IPS-NIHi11 (cell line): ENCODE measurements around the gene CDH15.
"Not testable (repeated sequence)": the region's sequence is repeated elsewhere in the genome, so short reads cannot be mapped to it uniquely, and the experiment has no call there.

Source experiments
- DNase-seq: peaks from one replicate; pipeline ENCODE4 v3.0.0; 2012; ENCODE audit warnings: mixed read lengths, low spot score

Gene CDH15

DNA sequence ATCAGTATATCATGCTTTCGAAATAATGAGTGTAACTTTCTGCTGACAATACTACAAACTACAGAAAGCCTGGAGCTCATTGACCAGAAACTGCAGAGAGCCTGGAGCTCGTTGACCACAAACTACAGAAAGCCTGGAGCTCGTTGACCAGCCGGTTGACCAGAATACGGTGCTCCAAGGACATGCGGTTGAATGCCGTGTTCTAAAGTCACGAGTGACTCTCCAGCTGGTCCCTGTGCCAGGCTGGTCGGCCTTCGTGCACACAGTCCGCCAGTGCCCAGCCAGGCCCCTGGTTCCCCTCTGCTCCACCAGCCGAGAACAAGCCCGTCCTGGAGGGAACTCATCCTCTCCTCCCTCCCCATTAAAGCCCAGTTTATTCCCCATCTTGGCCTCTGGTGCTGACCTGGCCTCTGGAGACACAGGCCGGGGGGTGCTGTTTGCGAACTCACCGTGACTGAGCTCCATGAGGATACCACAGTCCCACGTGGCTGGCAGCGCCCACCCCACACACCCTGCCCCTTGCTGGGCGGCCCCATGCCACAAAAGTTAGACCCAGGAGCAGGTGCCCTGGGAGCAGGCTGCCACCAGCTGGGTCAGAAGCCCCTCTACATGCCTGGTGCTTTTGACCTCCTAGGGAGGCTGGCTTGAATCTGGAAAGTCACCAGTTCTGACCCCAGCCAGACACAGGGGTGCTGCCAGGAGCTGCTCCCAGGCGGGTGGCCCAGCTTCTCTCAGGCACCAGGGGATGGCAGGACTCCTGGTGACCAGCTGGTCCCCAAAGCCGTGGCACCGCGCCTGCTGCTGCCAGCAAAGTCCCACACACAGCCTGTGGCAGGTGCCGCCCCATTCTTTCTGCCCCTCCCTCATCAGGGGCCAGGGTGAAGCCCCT is 15.5 kb upstream of the CDH15 start:
- no peak for DNase-seq

GRCh38 chr16:89156740-89157645 is 14.6 kb upstream of the CDH15 start:
- no peak for DNase-seq

DNA sequence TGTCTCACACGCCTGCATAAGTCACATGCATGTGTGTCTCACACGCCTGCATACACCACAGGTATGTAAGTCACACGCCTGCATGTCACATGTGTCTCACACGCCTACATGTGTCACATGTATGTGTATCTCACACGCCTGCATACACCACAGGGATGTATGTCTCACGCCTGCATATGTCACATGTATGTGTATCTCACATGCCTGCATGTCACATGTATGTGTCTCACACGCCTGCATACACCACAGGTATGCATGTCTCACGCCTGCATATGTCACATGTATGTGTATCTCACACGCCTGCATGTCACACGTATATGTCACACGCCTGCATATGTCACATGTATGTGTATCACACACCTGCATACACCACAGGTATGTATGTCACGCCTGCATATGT is 13.8 kb upstream of the CDH15 start:
- no peak for DNase-seq

GRCh38 chr16:89159066-89159849 is 12.3 kb upstream of the CDH15 start:
- no peak for DNase-seq

DNA sequence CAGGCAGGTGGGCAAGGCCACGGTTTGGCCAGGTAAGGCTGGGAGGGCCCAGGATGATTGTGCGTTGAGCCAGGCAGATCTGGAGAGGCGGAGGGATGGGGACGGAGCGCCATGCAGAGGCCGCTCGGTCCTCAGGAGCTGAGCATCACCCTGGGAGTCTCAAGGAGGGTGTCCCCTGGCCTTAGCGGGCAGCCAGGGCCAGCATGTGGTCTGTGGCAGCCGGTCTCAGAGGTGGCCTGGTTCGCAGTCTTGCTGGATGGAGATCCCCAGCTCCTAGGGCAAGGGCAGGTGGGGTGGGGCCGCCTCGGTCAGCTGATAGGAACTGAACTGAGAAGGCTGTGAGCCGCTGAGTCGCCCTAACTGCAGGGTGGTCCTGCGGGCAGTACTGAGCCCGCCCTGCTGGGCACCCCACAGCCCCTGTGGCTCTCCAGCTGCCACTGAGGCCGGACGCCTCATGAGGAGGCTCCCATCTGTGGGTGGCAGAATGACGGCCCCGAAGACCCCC is 11.6 kb upstream of the CDH15 start:
- DNase-seq, result no peak

- DNase-seq, result no peak
Observed at GRCh38 chr16:89160977-89161701, 10.4 kb upstream of the CDH15 start.

DNA sequence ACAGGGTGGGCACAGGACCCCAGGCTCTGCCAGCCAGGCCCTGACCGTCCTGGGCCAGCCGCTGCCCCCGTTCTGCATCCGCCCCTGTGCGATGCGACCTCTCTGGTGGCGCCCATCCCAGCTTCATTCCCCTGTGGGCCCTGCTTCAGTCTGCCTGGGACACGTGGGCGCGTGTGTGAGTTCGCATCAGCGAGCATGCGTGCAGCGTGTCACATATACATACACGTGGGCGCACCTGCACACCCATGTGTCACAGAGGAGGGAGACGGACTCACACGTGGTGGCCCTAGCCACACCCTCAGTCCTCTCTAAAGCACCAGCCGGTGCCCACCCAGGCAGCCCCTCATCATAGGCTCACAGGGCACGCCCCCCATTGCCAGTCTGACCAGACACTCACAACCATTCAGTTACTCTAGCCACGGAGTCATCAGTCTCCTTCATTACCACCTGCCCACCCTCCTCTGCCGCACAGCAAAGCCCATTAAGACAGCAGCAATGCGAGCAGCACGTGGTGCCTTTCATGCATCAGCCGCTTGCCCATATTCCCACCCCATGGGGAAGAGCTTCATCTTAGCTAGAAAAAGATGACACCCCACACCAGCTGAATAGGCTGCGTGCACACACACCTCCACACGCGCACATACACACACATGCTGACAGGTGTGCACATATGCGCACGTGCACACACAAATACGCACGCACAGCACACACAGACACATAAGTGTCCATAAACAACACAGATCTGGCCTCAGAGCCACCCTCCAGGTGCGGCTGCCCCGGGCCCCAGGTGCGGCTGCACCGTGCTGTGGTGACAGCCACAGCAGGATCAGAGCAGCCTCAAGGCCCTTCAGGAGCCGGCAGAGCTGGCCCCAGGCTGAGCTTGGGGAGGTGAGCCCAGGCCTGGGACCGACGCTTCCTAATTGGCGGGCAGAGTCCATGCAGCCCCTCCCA is 9.5 kb upstream of the CDH15 start:
- DNase-seq, result no peak

DNA sequence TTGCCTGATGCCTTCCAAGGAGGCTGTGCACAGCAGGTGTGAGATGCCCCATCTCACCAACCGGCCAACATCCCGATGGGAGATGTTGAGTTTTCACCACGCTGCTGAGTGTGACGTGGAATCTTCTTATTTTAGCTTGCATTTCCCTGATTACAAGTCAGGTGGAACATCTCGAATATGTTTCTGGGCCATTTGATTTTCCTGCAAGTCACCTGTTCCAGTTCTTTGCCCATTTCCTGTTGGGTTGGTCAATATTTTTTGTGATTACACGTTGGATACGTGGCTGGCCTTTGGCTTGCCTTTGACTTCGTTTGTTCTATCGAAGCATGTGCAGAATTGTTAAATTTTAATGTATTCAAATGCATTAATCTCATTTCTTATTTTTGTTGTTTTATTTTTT is 8.3 kb upstream of the CDH15 start:
- no peak for DNase-seq

GRCh38 chr16:89164436-89164835 is 7.1 kb upstream of the CDH15 start:
- DNase-seq, result no peak

GRCh38 chr16:89164847-89165680 is 6.5 kb upstream of the CDH15 start:
- no peak for DNase-seq

DNA sequence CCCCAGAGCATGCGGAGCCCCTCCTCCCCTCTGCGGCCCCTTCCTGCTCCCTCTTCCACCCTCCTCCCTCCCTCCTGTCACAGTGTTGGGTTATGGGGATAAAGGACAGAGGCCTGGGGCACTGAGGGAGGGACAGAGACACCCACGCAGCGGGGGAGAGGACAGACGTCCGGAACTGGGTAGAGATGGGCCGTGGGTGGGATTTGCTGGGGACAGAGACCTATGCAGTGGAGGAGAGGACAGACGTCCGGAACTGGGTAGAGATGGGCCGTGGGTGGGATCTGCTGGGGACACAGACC is 5.9 kb upstream of the CDH15 start:
- not testable (repeated sequence) for DNase-seq

DNA sequence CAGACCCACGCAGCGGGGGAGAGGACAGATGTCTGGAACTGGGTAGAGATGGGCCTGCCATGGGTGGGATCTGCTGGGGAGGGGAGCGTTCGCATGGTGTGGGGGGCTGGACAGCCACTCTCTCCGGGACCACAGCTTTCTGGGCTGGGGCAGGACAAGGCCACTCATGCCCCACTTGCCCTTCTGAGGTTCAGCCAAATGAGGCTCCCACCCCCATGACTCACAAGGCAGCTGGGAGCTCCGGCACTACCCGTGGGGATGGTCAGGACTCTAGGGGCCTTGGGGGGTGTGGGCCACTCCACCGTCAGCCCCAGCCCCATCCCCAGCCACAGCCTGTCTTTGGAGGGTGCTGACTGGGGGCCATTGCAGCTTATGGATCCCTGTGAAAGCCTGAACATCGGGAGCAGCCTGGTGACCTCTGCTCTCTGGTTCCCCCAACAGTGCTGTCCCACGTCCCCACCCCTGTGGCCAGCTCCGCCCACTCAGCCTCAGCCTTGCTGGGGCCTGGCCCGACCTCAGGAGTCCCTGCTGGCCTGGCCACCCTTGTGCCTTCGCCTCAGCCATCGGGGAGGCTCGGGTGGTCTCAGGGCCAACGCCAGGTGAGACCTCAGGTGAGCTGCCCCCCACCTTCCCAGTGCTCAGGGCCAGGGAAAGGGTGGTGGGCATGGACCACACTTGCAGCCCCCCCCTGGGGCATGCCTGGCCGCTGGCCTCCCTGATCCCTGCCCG is 4.7 kb upstream of the CDH15 start:
- no peak for DNase-seq

DNA sequence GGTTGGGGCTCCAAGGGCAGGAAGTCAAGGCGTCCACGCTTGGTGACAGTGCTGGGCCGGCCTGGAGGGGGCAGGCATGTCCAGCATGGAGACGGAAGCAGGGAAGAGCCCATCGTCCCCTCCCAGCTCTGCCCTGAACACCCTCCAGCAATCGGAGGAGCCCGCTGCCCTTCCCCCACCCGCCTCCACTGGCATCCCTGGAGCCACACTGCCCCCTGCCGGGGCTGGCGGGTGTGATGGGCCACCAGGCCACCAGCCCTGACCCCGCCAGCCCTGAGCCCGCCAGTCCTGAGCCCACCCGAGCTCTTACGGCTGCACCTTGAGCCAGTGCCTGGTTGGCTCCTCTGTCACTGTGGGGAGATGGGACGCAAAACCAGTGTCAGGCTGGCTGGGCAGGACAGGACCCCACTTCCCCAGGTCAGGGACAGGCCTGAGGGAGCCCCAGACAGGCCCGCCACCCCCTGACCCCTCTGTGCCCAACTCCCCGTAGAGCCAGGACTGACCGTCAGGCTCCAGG is 4.1 kb upstream of the CDH15 start:
- peak; percentile 92 for DNase-seq

DNA sequence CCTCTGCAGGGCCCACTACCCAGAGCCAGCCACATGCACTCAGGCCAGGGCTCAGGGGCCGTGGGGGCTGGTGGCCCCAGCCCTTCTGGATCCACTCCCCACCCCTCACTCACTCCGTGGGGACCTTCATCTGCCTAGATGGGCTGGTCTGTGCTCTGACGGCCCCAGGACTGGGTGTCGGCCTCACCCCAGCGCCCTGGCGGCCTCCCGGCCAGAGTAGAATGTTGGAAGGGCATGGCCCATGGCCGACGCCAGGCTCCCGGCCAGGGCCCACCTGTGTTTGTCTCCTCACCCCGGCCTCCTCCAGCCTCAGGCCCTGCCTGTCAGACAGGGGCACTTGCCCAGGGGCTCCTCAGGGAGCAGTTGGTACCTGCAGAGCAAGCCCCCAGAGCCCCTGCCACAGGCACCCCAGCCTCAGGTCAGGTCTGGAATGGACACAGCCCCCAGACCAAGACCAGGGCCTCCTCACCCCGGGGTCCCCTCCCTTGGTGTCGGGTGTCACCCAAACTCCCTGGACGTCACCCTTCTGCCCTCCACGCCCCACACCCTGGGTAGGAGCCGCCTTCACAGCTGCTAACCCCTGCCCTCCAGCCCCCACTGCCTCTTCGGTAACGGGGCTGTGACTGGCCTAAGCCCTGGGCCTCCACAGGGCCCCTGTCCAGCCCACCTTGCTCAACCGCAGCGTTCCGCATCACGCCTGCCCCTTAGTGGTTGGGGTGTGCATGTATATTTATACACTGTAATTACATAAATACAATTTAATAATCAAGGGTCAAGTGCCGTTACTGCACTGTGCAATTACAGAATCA is 3.0 kb upstream of the CDH15 start:
- no peak for DNase-seq

GRCh38 chr16:89169778-89170177 is 1.8 kb upstream of the CDH15 start:
- DNase-seq, result no peak

DNA sequence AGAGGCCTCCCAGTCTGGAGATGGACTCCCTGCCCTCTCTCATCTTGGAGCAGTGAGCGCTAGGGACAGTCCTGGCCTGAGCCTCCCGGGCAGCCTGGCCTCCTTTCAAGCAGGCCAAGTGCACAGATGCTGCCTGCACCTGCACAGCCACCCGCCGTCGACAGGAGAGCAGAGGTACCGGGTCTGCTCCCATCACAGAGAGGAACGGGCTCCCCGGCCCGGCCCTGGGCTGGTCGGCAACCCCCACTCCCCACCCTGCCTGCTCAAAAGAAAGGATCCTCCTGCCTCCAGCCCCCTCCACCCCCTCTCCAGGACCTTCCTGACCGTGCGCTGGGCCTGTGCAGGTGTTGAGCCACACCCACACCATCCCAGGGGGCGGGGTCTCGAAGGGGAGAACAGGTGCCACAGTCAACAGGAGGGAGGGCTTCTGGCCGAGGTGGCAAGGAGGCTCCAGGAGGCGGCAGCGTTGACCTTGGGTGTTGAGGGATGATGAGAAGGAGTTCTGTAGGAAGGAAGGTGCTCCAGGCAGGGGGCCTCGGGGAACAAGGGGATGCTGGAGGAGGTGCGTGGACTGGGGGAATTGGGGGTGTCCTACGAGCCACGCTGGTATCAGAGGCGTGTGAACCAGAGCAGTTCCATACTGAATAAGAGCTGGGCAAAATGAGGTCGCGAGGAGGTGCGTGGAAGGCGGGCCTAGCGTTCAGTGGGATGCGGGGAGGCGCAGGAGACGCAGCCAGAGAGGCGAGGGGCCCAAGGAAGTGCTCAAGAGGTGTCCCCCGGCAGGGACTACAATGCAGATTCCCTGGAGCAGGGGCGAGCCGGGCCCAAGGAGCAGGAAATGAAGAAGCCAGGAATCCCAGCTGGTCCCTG is 967 bp upstream of the CDH15 start:
- no peak for DNase-seq

GRCh38 chr16:89172171-89172527 is 601 bp downstream of the CDH15 start:
- no peak for DNase-seq
